NT2/D1 (cell line): ENCODE results near the gene PDE6D.

Experiments
- YY1 ChIP-seq: IDR thresholded peaks from 2 replicates; pipeline ENCODE4 v1.6.1; 2011; ENCODE audit not compliant: insufficient read length, insufficient read depth
- ZNF274 ChIP-seq: IDR thresholded peaks from 2 replicates; pipeline ENCODE4 v1.6.1; 2011; ENCODE audit warnings: mild to moderate bottlenecking, low read depth, low read length

- TF ChIP-seq ZNF274 (no peak), YY1 (no peak)
Observed at GRCh38 chr2:231820786-231821303, 39.8 kb upstream of the PDE6D start.
